Retinal pigment epithelial cell (primary cell): ENCODE measurements around the gene IFI44L.

Experiments
- DNase-seq: peaks from one replicate; pipeline ENCODE4 v3.0.0-alpha.2; 2010; ENCODE audit warnings: low read depth
- H3K4me3 ChIP-seq: 2 replicates; pipeline ENCODE4 v1.5.1; 2011; ENCODE audit warnings: mild to moderate bottlenecking, low read length, control low read depth, moderate library complexity
- CTCF ChIP-seq: conservative IDR thresholded peaks from 2 replicates; pipeline ENCODE4 v1.5.1; 2011; ENCODE audit warnings: low read depth, low read length, control low read depth, inconsistent platforms

IFI44L gene

GRCh38 chr1:78690516-78690915, 70.3 kb downstream of the IFI44L start:
- DNase-seq: no peak
- no peak overlapping the region for H3K4me3 ChIP-seq
- no peak for TF ChIP-seq CTCF

GRCh38 chr1:78691995-78692747, 71.9 kb downstream of the IFI44L start:
- no peak for DNase-seq
- H3K4me3 ChIP-seq: no peak overlapping the region
- no peak for TF ChIP-seq CTCF
